ENCODE data around the gene ASCC3.

DNA sequence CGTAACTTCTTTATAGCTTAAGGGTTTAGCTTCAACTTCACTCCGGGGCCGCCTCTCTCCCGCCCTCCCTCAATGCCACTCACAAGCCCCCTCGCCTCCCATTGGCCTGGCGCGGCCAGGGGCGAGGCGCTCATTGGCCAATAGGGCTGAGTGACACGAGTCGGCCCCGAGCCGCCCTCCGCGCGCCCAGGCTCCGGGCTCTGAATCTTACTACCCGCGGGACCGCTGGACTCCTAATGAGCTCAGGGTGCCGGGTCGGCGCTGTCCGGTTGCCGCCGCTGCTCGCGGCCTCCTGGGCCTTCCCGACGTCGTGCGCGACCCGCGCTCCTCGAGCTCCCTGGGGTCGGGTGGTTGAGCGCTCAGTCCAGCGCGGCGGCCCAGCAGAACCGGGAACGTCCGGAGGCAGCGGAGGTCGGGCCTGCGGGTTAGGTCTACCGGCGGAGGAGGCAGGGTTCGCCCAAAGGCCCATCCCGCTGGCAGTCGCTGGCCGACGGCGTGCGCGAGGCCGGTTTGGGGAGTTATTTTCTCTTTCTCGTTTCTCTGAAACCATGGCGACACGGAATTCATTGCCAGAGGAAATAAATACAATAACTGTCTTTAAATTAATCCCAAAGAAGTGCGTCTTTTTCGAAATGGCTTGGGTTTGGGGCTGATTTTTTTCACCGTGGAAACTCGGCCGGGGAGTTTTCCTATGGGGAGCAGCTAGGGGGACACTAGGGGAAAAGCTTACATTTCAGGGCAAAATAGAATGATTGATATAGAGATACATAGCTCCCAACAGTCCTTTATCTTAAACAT is 416.0 kb downstream of the ASCC3 start, which contains the start of gene SIM1:
- TF ChIP-seq CTCF (IDR thresholded peaks at IDR 0.05) (no peak), POLR2A (IDR thresholded peaks at IDR 0.05) (no peak)

All from tibial nerve (tissue), 3 donors.